Neural cell (in vitro differentiated cells): ENCODE data around the gene BPTF.

Experiments
- EZH2 ChIP-seq: fragments of 200-600, 300-800 bp; shearing (Covaris generic), sonication (generic); IDR thresholded peaks from 2 replicates; pipeline ENCODE4 v1.6.1; 2014; ENCODE audit warnings: antibody characterized with exemption, low read length, borderline replicate concordance, mild to moderate bottlenecking; ENCODE audit not compliant: insufficient read depth, poor library complexity, severe bottlenecking
- MXI1 ChIP-seq: fragments of 450-650 bp; conservative IDR thresholded peaks from 2 replicates; pipeline ENCODE4 v1.6.1; 2014; ENCODE audit warnings: antibody characterized with exemption, mild to moderate bottlenecking; ENCODE audit not compliant: poor library complexity, severe bottlenecking
- POLR2AphosphoS5 ChIP-seq: IDR thresholded peaks from 2 replicates; pipeline ENCODE4 v1.6.1; 2012
- SMC3 ChIP-seq: fragments of 450-650 bp; conservative IDR thresholded peaks from 2 replicates; pipeline ENCODE4 v1.6.1; 2014; ENCODE audit warnings: antibody characterized with exemption, mild to moderate bottlenecking, moderate library complexity; ENCODE audit not compliant: poor library complexity
- TF ChIP-seq, protein P1 (sequence below): fragments of 450-650 bp; IDR thresholded peaks from 2 replicates; pipeline ENCODE4 v1.5.1; 2014; ENCODE audit warnings: antibody characterized with exemption, mild to moderate bottlenecking, moderate library complexity; ENCODE audit not compliant: poor library complexity, severe bottlenecking

GRCh38 chr17:67891481-67892119 is 66.3 kb downstream of the BPTF start:
- TF ChIP-seq EZH2, result no peak
- TF ChIP-seq, protein P1, sequence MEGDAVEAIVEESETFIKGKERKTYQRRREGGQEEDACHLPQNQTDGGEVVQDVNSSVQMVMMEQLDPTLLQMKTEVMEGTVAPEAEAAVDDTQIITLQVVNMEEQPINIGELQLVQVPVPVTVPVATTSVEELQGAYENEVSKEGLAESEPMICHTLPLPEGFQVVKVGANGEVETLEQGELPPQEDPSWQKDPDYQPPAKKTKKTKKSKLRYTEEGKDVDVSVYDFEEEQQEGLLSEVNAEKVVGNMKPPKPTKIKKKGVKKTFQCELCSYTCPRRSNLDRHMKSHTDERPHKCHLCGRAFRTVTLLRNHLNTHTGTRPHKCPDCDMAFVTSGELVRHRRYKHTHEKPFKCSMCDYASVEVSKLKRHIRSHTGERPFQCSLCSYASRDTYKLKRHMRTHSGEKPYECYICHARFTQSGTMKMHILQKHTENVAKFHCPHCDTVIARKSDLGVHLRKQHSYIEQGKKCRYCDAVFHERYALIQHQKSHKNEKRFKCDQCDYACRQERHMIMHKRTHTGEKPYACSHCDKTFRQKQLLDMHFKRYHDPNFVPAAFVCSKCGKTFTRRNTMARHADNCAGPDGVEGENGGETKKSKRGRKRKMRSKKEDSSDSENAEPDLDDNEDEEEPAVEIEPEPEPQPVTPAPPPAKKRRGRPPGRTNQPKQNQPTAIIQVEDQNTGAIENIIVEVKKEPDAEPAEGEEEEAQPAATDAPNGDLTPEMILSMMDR, result no peak
- TF ChIP-seq POLR2AphosphoS5, result no peak
- no peak for TF ChIP-seq MXI1
- TF ChIP-seq SMC3, result no peak
